ENCODE data around the gene ABCC9. TPM values are rescaled to one million over a fixed set of nuclear protein-coding genes. Genes with fewer than 3 reads are reported as not detected.

The ABCC9 gene
- total RNA-seq (2014; rRNA removed) = 0.23 and 0.26 TPM in 2 replicates
- polyA plus RNA-seq (2012) = 0.04 TPM

GRCh38 chr12:21940549-21941505, at the start of gene ABCC9:
ABCC9 (minus strand) TSS chr12:21941426; CDS start chr12:21936674, 4,752 bp downstream.
- DNase-seq (ENCODE audit: low read depth) = no peak

GRCh38 chr12:21989819-21990412, 48.7 kb upstream of the ABCC9 start:
- DNase-seq (ENCODE audit: low read depth) = peak; percentile 34

GRCh38 chr12:21988619-21989018, 47.4 kb upstream of the ABCC9 start:
- no peak for DNase-seq (ENCODE audit: low read depth)

GRCh38 chr12:21987755-21988154, 46.5 kb upstream of the ABCC9 start:
- no peak for DNase-seq (ENCODE audit: low read depth)

- DNase-seq (ENCODE audit: low read depth) = no peak
Observed at GRCh38 chr12:21985155-21985554, 43.9 kb upstream of the ABCC9 start.

- DNase-seq (ENCODE audit: low read depth) = no peak
Observed at GRCh38 chr12:21984375-21984774, 43.1 kb upstream of the ABCC9 start.

GRCh38 chr12:21983095-21983494, 41.9 kb upstream of the ABCC9 start:
- DNase-seq (ENCODE audit: low read depth) = no peak

- no peak for DNase-seq (ENCODE audit: low read depth)
Observed at GRCh38 chr12:21980544-21980943, 39.3 kb upstream of the ABCC9 start.

GRCh38 chr12:21975293-21975692, 34.1 kb upstream of the ABCC9 start:
- DNase-seq (ENCODE audit: low read depth) = no peak

- DNase-seq (ENCODE audit: low read depth) = no peak
Observed at GRCh38 chr12:21973221-21973620, 32.0 kb upstream of the ABCC9 start.

- no peak for DNase-seq (ENCODE audit: low read depth)
Observed at GRCh38 chr12:21972055-21972454, 30.8 kb upstream of the ABCC9 start.

GRCh38 chr12:21971344-21971743, 30.1 kb upstream of the ABCC9 start:
- no peak for DNase-seq (ENCODE audit: low read depth)

- no peak for DNase-seq (ENCODE audit: low read depth)
Observed at GRCh38 chr12:21962821-21963220, 21.6 kb upstream of the ABCC9 start.

GRCh38 chr12:21962236-21962635, 21.0 kb upstream of the ABCC9 start:
- no peak for DNase-seq (ENCODE audit: low read depth)

- no peak for DNase-seq (ENCODE audit: low read depth)
Observed at GRCh38 chr12:21950649-21951048, 9.4 kb upstream of the ABCC9 start.

- DNase-seq (ENCODE audit: low read depth) = no peak
Observed at GRCh38 chr12:21949036-21949435, 7.8 kb upstream of the ABCC9 start.

- DNase-seq (ENCODE audit: low read depth) = no peak
Observed at GRCh38 chr12:21946983-21947382, 5.8 kb upstream of the ABCC9 start.

- no peak for DNase-seq (ENCODE audit: low read depth)
Observed at GRCh38 chr12:21945002-21945401, 3.8 kb upstream of the ABCC9 start.

- no peak for DNase-seq (ENCODE audit: low read depth)
Observed at GRCh38 chr12:21942377-21942703, 1.1 kb upstream of the ABCC9 start.

GRCh38 chr12:21941506-21942376, 515 bp upstream of the ABCC9 start:
- peak; percentile 16 for DNase-seq (ENCODE audit: low read depth)

GRCh38 chr12:21939435-21939834, 1.8 kb downstream of the ABCC9 start:
- no peak for DNase-seq (ENCODE audit: low read depth)

- no peak for DNase-seq (ENCODE audit: low read depth)
Observed at GRCh38 chr12:21938879-21939278, 2.3 kb downstream of the ABCC9 start.
